Skin epidermis (tissue), 12 donors: ENCODE results near the gene TBC1D7.
A peak's percentile ranks its signal among the peaks of the same experiment; 100 is the strongest.

Source experiments
- H3K27ac ChIP-seq, 21 experiments: fragments of 200-600 bp; sonication (generic) in 11 of 21; one replicate each; pipeline ENCODE4 v1.5.0; 2020; ENCODE audit warnings: mild to moderate bottlenecking in 3 of 21, inconsistent platforms in 2 of 21, moderate library complexity in 2 of 21
- H3K4me3 ChIP-seq, 7 experiments: fragments of 200-600 bp; sonication (generic) in 2 of 7; one replicate each; pipeline ENCODE4 v1.5.0; 2020; ENCODE audit warnings: inconsistent platforms in 2 of 7, mild to moderate bottlenecking in 2 of 7, moderate library complexity in 1 of 7

The TBC1D7 gene

GRCh38 chr6:13328076-13328874 is at the start of gene TBC1D7:
TBC1D7 (minus strand) TSS chr6:13328537; CDS start chr6:13326898, 1,639 bp downstream.
- H3K27ac ChIP-seq = peak within 1 kb of the TSS; percentile 74 to 98 (median 93)
- peak within 1 kb of the TSS; percentile 59 to 83 (median 78) for H3K4me3 ChIP-seq

- H3K4me3 ChIP-seq = no peak overlapping the region
These were observed 48.9 kb upstream of the TBC1D7 start for GRCh38 chr6:13377054-13377758.

GRCh38 chr6:13375360-13375878 is 47.1 kb upstream of the TBC1D7 start:
- no peak overlapping the region for H3K4me3 ChIP-seq
- no peak overlapping the region for H3K27ac ChIP-seq

More at GRCh38 chr6:13377054-13377758, 48.9 kb upstream of the TBC1D7 start:
- no peak overlapping the region for H3K27ac ChIP-seq

GRCh38 chr6:13373919-13374318 is 45.6 kb upstream of the TBC1D7 start:
- H3K4me3 ChIP-seq = no peak overlapping the region
- H3K27ac ChIP-seq = no peak overlapping the region

GRCh38 chr6:13373488-13373886 is 45.1 kb upstream of the TBC1D7 start:
- Histone ChIP-seq H3K27ac (no peak overlapping the region), H3K4me3 (no peak overlapping the region)

- Histone ChIP-seq H3K4me3 (no peak overlapping the region), H3K27ac (no peak overlapping the region)
These were observed 44.6 kb upstream of the TBC1D7 start for GRCh38 chr6:13372688-13373487.

- H3K27ac ChIP-seq = peak overlapping the region in 1 of 21 experiments; percentile 13
- no peak overlapping the region for H3K4me3 ChIP-seq
These were observed 43.7 kb upstream of the TBC1D7 start for GRCh38 chr6:13372076-13372475.

GRCh38 chr6:13371421-13372072 is 43.2 kb upstream of the TBC1D7 start:
- H3K27ac ChIP-seq = peak overlapping the region in 1 of 21 experiments; percentile 13

GRCh38 chr6:13370623-13371022 is 42.3 kb upstream of the TBC1D7 start:
- Histone ChIP-seq H3K27ac (no peak overlapping the region), H3K4me3 (no peak overlapping the region)

More at GRCh38 chr6:13371421-13372072, 43.2 kb upstream of the TBC1D7 start:
- no peak overlapping the region for H3K4me3 ChIP-seq

- no peak overlapping the region for H3K27ac ChIP-seq
- H3K4me3 ChIP-seq = no peak overlapping the region
These were observed 41.3 kb upstream of the TBC1D7 start for GRCh38 chr6:13369591-13369990.

GRCh38 chr6:13368731-13369115 is 40.4 kb upstream of the TBC1D7 start:
- H3K4me3 ChIP-seq = no peak overlapping the region
- no peak overlapping the region for H3K27ac ChIP-seq

- peak overlapping the region in 2 of 21 experiments; percentile 16 to 21 for H3K27ac ChIP-seq
These were observed 39.9 kb upstream of the TBC1D7 start for GRCh38 chr6:13368079-13368730.

GRCh38 chr6:13367396-13367795 is 39.1 kb upstream of the TBC1D7 start:
- Histone ChIP-seq H3K4me3 (no peak overlapping the region), H3K27ac (peak overlapping the region in 2 of 21 experiments; percentile 16 to 21)

More at GRCh38 chr6:13368079-13368730, 39.9 kb upstream of the TBC1D7 start:
- H3K4me3 ChIP-seq = no peak overlapping the region

GRCh38 chr6:13365320-13365719 is 37.0 kb upstream of the TBC1D7 start:
- Histone ChIP-seq H3K27ac (no peak overlapping the region), H3K4me3 (no peak overlapping the region)

GRCh38 chr6:13364842-13365241 is 36.5 kb upstream of the TBC1D7 start:
- H3K27ac ChIP-seq = no peak overlapping the region

GRCh38 chr6:13362412-13362811 is 34.1 kb upstream of the TBC1D7 start:
- Histone ChIP-seq H3K27ac (no peak overlapping the region), H3K4me3 (no peak overlapping the region)

More at GRCh38 chr6:13364842-13365241, 36.5 kb upstream of the TBC1D7 start:
- no peak overlapping the region for H3K4me3 ChIP-seq

GRCh38 chr6:13360671-13361540 is 32.6 kb upstream of the TBC1D7 start:
- no peak overlapping the region for H3K4me3 ChIP-seq
- H3K27ac ChIP-seq = no peak overlapping the region

- Histone ChIP-seq H3K4me3 (no peak overlapping the region), H3K27ac (no peak overlapping the region)
These were observed 30.9 kb upstream of the TBC1D7 start for GRCh38 chr6:13359287-13359686.
